Fibroblast of lung (primary cell): Measurements from ENCODE around the gene ARHGDIG.

ENCODE experiments used
- EZH2 ChIP-seq: IDR thresholded peaks from 2 replicates; pipeline ENCODE4 v1.5.1; 2012; ENCODE audit warnings: low read length, control low read depth, mild to moderate bottlenecking; ENCODE audit errors: missing control alignments
- TF ChIP-seq, protein P1 (sequence below), 2 donors: IDR thresholded peaks in 1 of 2; conservative IDR thresholded peaks in 1 of 2; 1 replicate in 1 of 2; 2 replicates in 1 of 2; pipeline ENCODE4 v1.5.1; 2011 to 2012; ENCODE audit warnings: low read length in 2 of 2, control low read depth in 1 of 2, inconsistent platforms in 1 of 2, low read depth in 1 of 2, mild to moderate bottlenecking in 1 of 2

GRCh38 chr16:265711-266110 is 14.7 kb upstream of the ARHGDIG start:
- TF ChIP-seq, protein P1, sequence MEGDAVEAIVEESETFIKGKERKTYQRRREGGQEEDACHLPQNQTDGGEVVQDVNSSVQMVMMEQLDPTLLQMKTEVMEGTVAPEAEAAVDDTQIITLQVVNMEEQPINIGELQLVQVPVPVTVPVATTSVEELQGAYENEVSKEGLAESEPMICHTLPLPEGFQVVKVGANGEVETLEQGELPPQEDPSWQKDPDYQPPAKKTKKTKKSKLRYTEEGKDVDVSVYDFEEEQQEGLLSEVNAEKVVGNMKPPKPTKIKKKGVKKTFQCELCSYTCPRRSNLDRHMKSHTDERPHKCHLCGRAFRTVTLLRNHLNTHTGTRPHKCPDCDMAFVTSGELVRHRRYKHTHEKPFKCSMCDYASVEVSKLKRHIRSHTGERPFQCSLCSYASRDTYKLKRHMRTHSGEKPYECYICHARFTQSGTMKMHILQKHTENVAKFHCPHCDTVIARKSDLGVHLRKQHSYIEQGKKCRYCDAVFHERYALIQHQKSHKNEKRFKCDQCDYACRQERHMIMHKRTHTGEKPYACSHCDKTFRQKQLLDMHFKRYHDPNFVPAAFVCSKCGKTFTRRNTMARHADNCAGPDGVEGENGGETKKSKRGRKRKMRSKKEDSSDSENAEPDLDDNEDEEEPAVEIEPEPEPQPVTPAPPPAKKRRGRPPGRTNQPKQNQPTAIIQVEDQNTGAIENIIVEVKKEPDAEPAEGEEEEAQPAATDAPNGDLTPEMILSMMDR (conservative IDR thresholded peaks at IDR 0.05 in 1 of 2, IDR thresholded peaks at IDR 0.05 in 1 of 2; ENCODE audit: low read depth in 1 of 2, low read length in 2 of 2) = no peak
- TF ChIP-seq EZH2 = no peak
